Neural crest cell (in vitro differentiated cells): ENCODE measurements around the gene RBAK. TPM values are rescaled to one million over a fixed set of nuclear protein-coding genes. Genes with fewer than 3 reads are reported as not detected.
"Not testable (repeated sequence)": the region's sequence is repeated elsewhere in the genome, so short reads cannot be mapped to it uniquely, and the experiment has no call there.

Experiments used
- DNase-seq: peaks from one replicate; pipeline ENCODE4 v3.0.0; 2021; ENCODE audit warnings: low read depth, mixed read lengths, low spot score
- H3K27ac Mint-ChIP-seq: one replicate; pipeline ENCODE4 v1.8.0; 2021; ENCODE audit warnings: mild to moderate bottlenecking, mixed read lengths; ENCODE audit not compliant: unreplicated experiment
- H3K27me3 Mint-ChIP-seq: 2 replicates; pipeline ENCODE4 v1.8.0; 2021; ENCODE audit warnings: low read depth, mild to moderate bottlenecking, mixed read lengths
- H3K36me3 Mint-ChIP-seq: 2 replicates; pipeline ENCODE4 v1.8.0; 2021; ENCODE audit warnings: low read depth, mild to moderate bottlenecking, mixed read lengths
- H3K4me1 Mint-ChIP-seq: 2 replicates; pipeline ENCODE4 v1.8.0; 2021; ENCODE audit warnings: mixed read lengths
- H3K4me3 Mint-ChIP-seq: one replicate; pipeline ENCODE4 v1.8.0; 2021; ENCODE audit warnings: mild to moderate bottlenecking, mixed read lengths
- H3K9me3 Mint-ChIP-seq: 2 replicates; pipeline ENCODE4 v1.8.0; 2021; ENCODE audit warnings: mixed read lengths
- CTCF ChIP-seq: fragments of 200-600 bp; sonication (generic); conservative IDR thresholded peaks from 2 replicates; pipeline ENCODE4 v1.5.0; 2021; ENCODE audit warnings: antibody characterized with exemption, mild to moderate bottlenecking
- total RNA-seq: library from RNA; stranded (reverse); gene quantifications from 2 replicates; pipeline ENCODE4 v1.2.1, GENCODE V29; 2021

RBAK gene
- total RNA-seq, 1 donor from 2014 or later = 15.7 TPM

- Mint-ChIP-seq H3K4me1 (no peaks in the 10 kb centered on the region), H3K27ac (no peak overlapping the region), H3K36me3 (peaks cover 74% of the 10 kb centered on the region), H3K9me3 (peaks cover 44% of the 10 kb centered on the region), H3K27me3 (peaks cover 9% of the 10 kb centered on the region), H3K4me3 (no peak overlapping the region)
- no peak for DNase-seq
- no peak for TF ChIP-seq CTCF
Observed at GRCh38 chr7:5068521-5068920, 22.9 kb downstream of the RBAK start.

DNA sequence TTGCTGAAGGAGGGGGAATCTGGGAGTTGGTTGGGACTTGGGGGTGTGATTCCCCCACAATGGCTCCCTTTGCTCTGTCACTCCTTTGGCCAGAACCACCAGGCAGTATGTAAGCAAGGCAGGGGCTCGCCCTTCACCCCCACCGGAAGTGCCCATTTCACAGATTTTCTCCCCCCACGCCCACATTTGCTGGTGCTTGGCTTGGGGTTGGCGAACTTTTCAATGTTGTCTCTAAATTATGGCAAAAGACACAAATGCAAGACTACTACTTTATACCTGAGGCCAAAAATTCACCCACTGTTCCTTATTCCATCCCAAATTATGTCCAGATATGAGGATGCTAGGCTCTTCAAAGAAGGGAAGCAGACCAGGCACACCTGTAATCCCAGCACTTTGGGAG, 24.5 kb downstream of the RBAK start:
- Mint-ChIP-seq H3K27ac (no peak overlapping the region), H3K36me3 (peaks cover 58% of the 10 kb centered on the region), H3K4me3 (no peak overlapping the region), H3K4me1 (no peaks in the 10 kb centered on the region), H3K9me3 (peaks cover 33% of the 10 kb centered on the region), H3K27me3 (peaks cover 12% of the 10 kb centered on the region)
- no peak for DNase-seq
- TF ChIP-seq CTCF = no peak

DNA sequence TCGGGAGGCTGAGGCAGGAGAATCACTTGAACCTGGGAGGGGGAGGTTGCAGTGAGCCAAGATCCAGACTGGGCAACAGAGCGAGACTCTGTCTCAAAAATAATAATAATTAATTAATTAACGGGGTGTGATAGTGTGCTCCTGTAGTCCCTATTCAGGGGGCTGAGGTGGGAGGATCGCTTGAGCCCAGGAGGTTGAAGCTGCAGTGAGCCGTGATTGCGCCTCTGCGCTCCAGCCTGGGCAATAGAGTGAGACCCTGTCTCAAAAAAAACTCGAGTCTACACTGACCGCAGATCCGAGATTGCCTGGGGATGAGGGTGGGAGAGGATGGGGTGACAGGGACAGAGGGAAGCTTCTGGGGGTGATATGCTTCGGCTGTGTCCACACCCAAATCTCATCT, 29.5 kb downstream of the RBAK start:
- Mint-ChIP-seq H3K36me3 (peaks cover 10% of the 10 kb centered on the region), H3K27me3 (peaks cover 34% of the 10 kb centered on the region)
- not testable (repeated sequence) for H3K9me3 Mint-ChIP-seq, DNase-seq, H3K4me1 Mint-ChIP-seq, H3K27ac Mint-ChIP-seq, H3K4me3 Mint-ChIP-seq

DNA sequence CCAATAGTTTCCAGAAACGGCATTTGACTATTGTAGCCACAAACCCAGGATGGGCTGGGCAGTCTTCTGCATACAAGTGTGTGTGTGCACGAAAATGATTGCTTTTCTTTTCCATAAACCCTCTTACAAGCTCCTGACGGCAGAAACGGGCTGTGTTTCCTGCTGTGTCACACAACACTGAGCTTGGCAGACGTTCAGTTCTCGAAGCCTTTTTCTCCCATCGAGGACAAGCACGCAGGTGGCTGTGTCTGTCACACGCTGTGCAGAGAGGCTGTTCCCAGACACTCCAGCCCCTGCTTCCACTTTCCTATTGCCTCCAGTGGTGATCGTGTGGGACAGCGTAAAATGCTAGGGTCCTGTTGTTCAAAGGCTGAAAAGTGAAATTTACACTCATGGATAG, 32.1 kb downstream of the RBAK start:
- TF ChIP-seq CTCF = no peak

DNA sequence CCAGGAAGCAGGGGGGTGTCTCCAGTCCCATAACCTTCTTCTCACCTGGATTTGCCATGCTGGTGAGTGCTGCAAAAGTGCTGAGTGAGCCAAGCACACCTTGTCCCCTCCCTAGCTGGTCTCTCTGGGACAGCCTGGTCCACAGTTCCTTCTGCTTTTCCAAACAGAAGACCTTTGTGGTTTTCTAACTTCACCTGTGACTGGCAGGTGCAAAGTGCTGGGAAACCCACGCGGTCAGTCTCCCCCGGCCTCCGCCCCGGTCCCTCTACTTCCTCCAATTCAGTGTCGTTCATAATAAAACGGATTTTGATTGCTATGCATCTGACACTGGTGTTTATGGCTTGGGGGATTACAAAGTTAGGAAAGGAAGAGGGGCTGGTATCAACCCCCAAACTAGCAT, 37.1 kb downstream of the RBAK start:
- Mint-ChIP-seq H3K4me3 (no peak overlapping the region), H3K27me3 (peaks cover 48% of the 10 kb centered on the region), H3K36me3 (no peaks in the 10 kb centered on the region), H3K27ac (no peak overlapping the region), H3K4me1 (no peaks in the 10 kb centered on the region), H3K9me3 (no peaks in the 10 kb centered on the region)
- no peak for DNase-seq
- TF ChIP-seq CTCF = no peak

More for the DNA sequence above, 32.1 kb downstream of the RBAK start:
- Mint-ChIP-seq H3K27ac (no peak overlapping the region), H3K9me3 (no peaks in the 10 kb centered on the region), H3K4me3 (no peak overlapping the region), H3K36me3 (no peaks in the 10 kb centered on the region), H3K4me1 (no peaks in the 10 kb centered on the region), H3K27me3 (peaks cover 32% of the 10 kb centered on the region)
- DNase-seq = no peak

GRCh38 chr7:5083311-5083711, 37.7 kb downstream of the RBAK start:
- Mint-ChIP-seq H3K4me1 (no peaks in the 10 kb centered on the region), H3K36me3 (no peaks in the 10 kb centered on the region), H3K4me3 (no peak overlapping the region), H3K27ac (no peak overlapping the region), H3K27me3 (peaks cover 46% of the 10 kb centered on the region), H3K9me3 (no peaks in the 10 kb centered on the region)
- no peak for TF ChIP-seq CTCF
- DNase-seq = no peak
